ENCODE results near the gene C1QC. TPM values are rescaled to one million over a fixed set of nuclear protein-coding genes. Genes with fewer than 3 reads are reported as not detected.
A peak's percentile ranks its signal among the peaks of the same experiment; 100 is the strongest.

Gene C1QC
- total and polyA plus RNA-seq, 2 of the 8 experiments (the other 6 are each of a cell fraction or from before 2014, with no cell fraction given): not detected

DNA sequence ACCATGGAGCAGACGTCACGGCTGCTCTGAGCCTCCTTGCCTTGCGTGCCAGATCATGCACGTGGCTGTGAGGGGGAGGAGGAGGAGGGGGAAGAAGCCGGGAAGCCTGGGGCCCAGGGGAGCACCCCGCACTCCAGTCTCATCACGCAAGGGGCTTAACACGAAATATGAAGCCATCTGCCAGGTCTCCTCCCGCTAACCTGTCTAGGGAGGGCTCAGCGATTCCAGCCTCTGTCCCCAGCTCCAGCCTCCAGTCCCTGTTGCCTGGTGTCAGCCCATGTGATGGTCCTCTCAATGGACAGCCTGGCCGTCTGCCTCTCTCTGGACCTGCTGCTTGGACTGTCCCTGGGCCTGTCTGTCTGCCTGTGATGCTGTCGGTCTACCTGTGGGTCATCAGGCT, 29.5 kb upstream of the C1QC start:
- FAIRE-seq: no peak
- TF ChIP-seq EZH2 (IDR thresholded peaks at IDR 0.05; ENCODE audit: low read depth, low read length, severe bottlenecking) (no peak), NANOG (IDR thresholded peaks at IDR 0.05; ENCODE audit: insufficient read depth, low read depth, low read length, poor library complexity, severe bottlenecking) (no peak), KDM5A (IDR thresholded peaks at IDR 0.05; ENCODE audit: low read length) (no peak), NRF1 (IDR thresholded peaks at IDR 0.05; ENCODE audit: low read depth, low read length) (no peak), TCF12 (IDR thresholded peaks at IDR 0.05; ENCODE audit: low read depth, low read length) (no peak), GABPA (IDR thresholded peaks at IDR 0.05; ENCODE audit: borderline replicate concordance, insufficient read depth, low read length) (no peak), RBBP5 (IDR thresholded peaks at IDR 0.05; ENCODE audit: borderline replicate concordance, low read depth, low read length) (no peak), SUZ12 (IDR thresholded peaks at IDR 0.05; ENCODE audit: low read length) (no peak), CBX5 (IDR thresholded peaks at IDR 0.05; ENCODE audit: low read depth, low read length) (no peak), POLR2AphosphoS5 (IDR thresholded peaks at IDR 0.05; ENCODE audit: low read depth, low read length) (no peak), SIRT6 (IDR thresholded peaks at IDR 0.05; ENCODE audit: low read length) (no peak), BCL11A (IDR thresholded peaks at IDR 0.05; ENCODE audit: low read depth in 2 of 2, low read length in 2 of 2) (no peak), MAFK (IDR thresholded peaks at IDR 0.05; ENCODE audit: low read depth, low read length) (no peak)
- TF ChIP-seq, protein P1, sequence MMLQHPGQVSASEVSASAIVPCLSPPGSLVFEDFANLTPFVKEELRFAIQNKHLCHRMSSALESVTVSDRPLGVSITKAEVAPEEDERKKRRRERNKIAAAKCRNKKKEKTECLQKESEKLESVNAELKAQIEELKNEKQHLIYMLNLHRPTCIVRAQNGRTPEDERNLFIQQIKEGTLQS (IDR thresholded peaks at IDR 0.05; ENCODE audit: insufficient read depth, low read depth, low read length): no peak

More for the DNA sequence above, 29.5 kb upstream of the C1QC start:
- Histone ChIP-seq H3K4me3 (ENCODE audit: extremely low read depth in 1 of 4, insufficient read depth in 2 of 4, low read depth in 3 of 4, low read length in 4 of 4) (no peak overlapping the region), H3K4ac (replicated peaks; ENCODE audit: insufficient read length, low read depth, low read length) (no peak overlapping the region), H2BK12ac (ENCODE audit: low read depth, low read length) (no peak overlapping the region), H2BK20ac (ENCODE audit: low read length) (0 out of 2 replicates have a peak overlapping the region, but pooled peaks have one; percentile 48), H3K14ac (ENCODE audit: insufficient read length) (no peak overlapping the region), H3K18ac (ENCODE audit: extremely low read depth, low read length) (no peak overlapping the region), H3K23ac (ENCODE audit: insufficient read length) (no peak overlapping the region), H3K9me3 (ENCODE audit: insufficient read depth in 2 of 2, low read depth in 1 of 2, low read length in 1 of 2) (no peaks in the 10 kb centered on the region), H3K79me2 (ENCODE audit: control insufficient read depth in 1 of 2, insufficient read depth in 2 of 2, low read length in 2 of 2) (no peaks in the 10 kb centered on the region), H3K27me3 (replicated peaks in 1 of 4; ENCODE audit: control insufficient read depth in 3 of 4, extremely low read depth in 1 of 4, insufficient read depth in 3 of 4, low read length in 3 of 4) (no peaks in the 10 kb centered on the region; a peak in 2 of 7 replicates), H3K4me1 (replicated peaks in 1 of 4; ENCODE audit: control insufficient read depth in 3 of 4, insufficient read depth in 4 of 4, low read length in 3 of 4) (peaks cover 0 to 9% (median 4%) of the 10 kb centered on the region in 4 experiments), H2AK5ac (ENCODE audit: low read depth, low read length) (no peak overlapping the region), H4K8ac (ENCODE audit: extremely low read depth, insufficient read depth, low read length) (no peak overlapping the region), H2BK15ac (ENCODE audit: low read length) (peak overlapping the region; percentile 81; the same call in 1 of the 2 replicates), H4K91ac (replicated peaks; ENCODE audit: insufficient read length, low read length) (peak overlapping the region; percentile 12), H3K56ac (replicated peaks; ENCODE audit: insufficient read length, low read depth, low read length) (no peak overlapping the region), H3K79me1 (ENCODE audit: low read depth, low read length) (no peaks in the 10 kb centered on the region), H4K5ac (ENCODE audit: insufficient read length, low read depth, low read length) (no peak overlapping the region), H3K4me2 (ENCODE audit: insufficient read depth in 1 of 2, low read depth in 2 of 2, low read length in 2 of 2) (no peak overlapping the region), H3K9ac (replicated peaks in 1 of 4; ENCODE audit: extremely low read depth in 1 of 4, low read depth in 3 of 4, low read length in 3 of 4) (no peak overlapping the region), H3K23me2 (ENCODE audit: low read depth, low read length) (no peaks in the 10 kb centered on the region; the same call in 1 of the 2 replicates), H3K27ac (ENCODE audit: low read depth, low read length) (no peak overlapping the region), H4K20me1 (replicated peaks in 1 of 2; ENCODE audit: control insufficient read depth in 1 of 2, insufficient read depth in 2 of 2, low read length in 2 of 2) (peaks cover 0 to 9% of the 10 kb centered on the region in 2 experiments), H2BK120ac (replicated peaks; ENCODE audit: low read depth, low read length) (no peak overlapping the region), H2AFZ (ENCODE audit: low read length) (no peak overlapping the region), H2BK5ac (ENCODE audit: low read depth, low read length) (no peak overlapping the region), H3K36me3 (ENCODE audit: control insufficient read depth in 2 of 4, insufficient read depth in 4 of 4, low read length in 3 of 4) (no peaks in the 10 kb centered on the region)
- ChIA-PET POLR2A (ENCODE audit: partially characterized antibody) (interaction anchor here (0.6 kb wide), 1 partner anchor 19 kb away, joined by 3 read pairs; no protein-coding TSS in a partner anchor), CTCF (ENCODE audit: partially characterized antibody) (interaction anchor here (3.4 kb wide), 1 partner anchor 28 kb away, joined by 9 read pairs; no protein-coding TSS in a partner anchor)
- DNase-seq (ENCODE audit: low read depth in 1 of 2, low spot score in 2 of 2): no peak
- WGBS, 2 experiments (ENCODE audit: extremely low coverage in 1 of 2, insufficient coverage in 1 of 2, insufficient read length in 1 of 2, insufficient replicate concordance in 2 of 2, low coverage in 1 of 2, low lambda C conversion rate in 2 of 2, missing lambda C conversion rate in 1 of 2): 84% methylated on average over 8 of the region's 12 CpGs; no CpG with 5 or more reads in 1 of the 2 experiments

Data from H1 (cell line).